HepG2 (cell line): ENCODE data around the gene KEL. TPM values are rescaled to one million over a fixed set of nuclear protein-coding genes. Genes with fewer than 3 reads are reported as not detected.

Experiments used
- ATAC-seq: fragments of 200-7000 bp; cut with Tn5 transposase; 3 replicates; pipeline ENCODE4 v1.9.1; 2020; ENCODE audit warnings: mild to moderate bottlenecking, moderate library complexity
- BruUV-seq: library from RNA; stranded (reverse); fragments of 400-500 nt; replicated peaks from 2 replicates; lab custom pipeline; 2021; lab: Mats Ljungman, UMichigan
- CTCF ChIA-PET: fragments of 300-600 bp; formaldehyde crosslinking; extraction: SDS; loops from one replicate; lab custom pipeline; 2021; ENCODE audit warnings: low total read pairs, inconsistent platforms, low intra/inter-chr PET ratio; lab: Yijun Ruan, JAX
- POLR2A ChIA-PET: fragments of 350-600 bp; sonication (Branson Sonifier 250); formaldehyde crosslinking; loops from one replicate; lab custom pipeline; 2020; ENCODE audit warnings: antibody characterized with exemption, inconsistent platforms; lab: Yijun Ruan, JAX
- DNase-seq: peaks from one replicate; pipeline ENCODE4 v3.0.0-alpha.2; 2015; ENCODE audit warnings: low spot score
- FAIRE-seq: peaks from 3 replicates; lab custom pipeline; 2011; peaks lifted over from hg19 to GRCh38; lab: Jason Lieb, UNC
- H2AFZ ChIP-seq: one replicate; pipeline ENCODE4 v1.6.1; 2011; ENCODE audit warnings: low read length, inconsistent platforms
- H3K27ac ChIP-seq: fragments of 300-600 bp; 3 replicates; pipeline ENCODE4 v1.8.0; 2011; ENCODE audit warnings: mixed run types, mild to moderate bottlenecking, mixed read lengths, low read length, inconsistent platforms; ENCODE audit not compliant: insufficient read depth; ENCODE audit errors: extremely low read length
- H3K27me3 ChIP-seq, 2 experiments: fragments of 200-600 bp in 1 of 2; 2 replicates in 1 of 2; 3 replicates in 1 of 2; pipeline versions ENCODE4 v1.6.0 to v1.8.0; 2011; ENCODE audit warnings: low read length in 2 of 2, mild to moderate bottlenecking in 2 of 2, moderate library complexity in 2 of 2, inconsistent platforms in 1 of 2; ENCODE audit not compliant: insufficient read depth in 2 of 2, control insufficient read depth in 1 of 2
- H3K36me3 ChIP-seq, 2 experiments: fragments of 200-600 bp in 1 of 2; replicated peaks in 1 of 2; 2 replicates in 1 of 2; 3 replicates in 1 of 2; pipeline versions ENCODE4 v1.5.1 to v1.8.0; 2011; ENCODE audit warnings: low read length in 2 of 2, inconsistent platforms in 1 of 2; ENCODE audit not compliant: insufficient read depth in 2 of 2, control insufficient read depth in 1 of 2
- H3K4me1 ChIP-seq: 2 replicates; pipeline ENCODE4 v1.5.1; 2012; ENCODE audit warnings: low read length, inconsistent platforms; ENCODE audit not compliant: insufficient read depth
- H3K4me2 ChIP-seq: 2 replicates; pipeline ENCODE4 v1.6.0; 2011; ENCODE audit warnings: low read depth, low read length, inconsistent platforms
- H3K4me3 ChIP-seq, 3 experiments: fragments of 200-600 bp in 1 of 3; sonication (generic), shearing (Covaris generic) in 1 of 3; replicated peaks in 1 of 3; 2 replicates each; pipeline ENCODE4 v1.5.1; 2011 to 2016; ENCODE audit warnings: low read length in 3 of 3, inconsistent platforms in 2 of 3, low read depth in 2 of 3, mild to moderate bottlenecking in 2 of 3, control low read depth in 1 of 3, mixed read lengths in 1 of 3; ENCODE audit not compliant: insufficient read depth in 1 of 3
- H3K79me2 ChIP-seq: one replicate; pipeline ENCODE4 v1.6.1; 2011; ENCODE audit warnings: low read length, inconsistent platforms; ENCODE audit not compliant: insufficient read depth
- H3K9ac ChIP-seq: 2 replicates; pipeline ENCODE4 v1.6.0; 2011; ENCODE audit warnings: mild to moderate bottlenecking, low read depth, low read length, inconsistent platforms; ENCODE audit not compliant: insufficient read depth
- H3K9me3 ChIP-seq: 2 replicates; pipeline ENCODE4 v1.5.1; 2012; ENCODE audit warnings: mild to moderate bottlenecking, low read length
- H4K20me1 ChIP-seq: 2 replicates; pipeline ENCODE4 v1.6.0; 2011; ENCODE audit warnings: inconsistent platforms, mild to moderate bottlenecking, low read length, moderate library complexity; ENCODE audit not compliant: insufficient read depth
- ELF1 ChIP-seq: sonication (generic); formaldehyde crosslinking; IDR thresholded peaks from 2 replicates; pipeline ENCODE4 v1.4.0; 2020; ENCODE audit warnings: missing genetic modification reagents
- FOSL1 ChIP-seq: sonication (generic); formaldehyde crosslinking; IDR thresholded peaks from 2 replicates; pipeline ENCODE4 v1.9.0; 2021; ENCODE audit warnings: missing genetic modification reagents, borderline replicate concordance
- HIVEP1 ChIP-seq: sonication (generic); formaldehyde crosslinking; IDR thresholded peaks from 2 replicates; pipeline ENCODE4 v1.4.0; 2020; ENCODE audit warnings: mild to moderate bottlenecking, missing genetic modification reagents
- HNRNPUL1 ChIP-seq: fragments of 200-400 bp; formaldehyde crosslinking; IDR thresholded peaks from 2 replicates; pipeline ENCODE4 v1.6.1; 2017; ENCODE audit warnings: low read depth, mild to moderate bottlenecking, low read length, moderate library complexity
- MIXL1 ChIP-seq: IDR thresholded peaks from 2 replicates; pipeline ENCODE4 v1.6.1; 2016
- PHB2 ChIP-seq: fragments of 450-650 bp; IDR thresholded peaks from 2 replicates; pipeline ENCODE4 v1.6.1; 2018; ENCODE audit not compliant: partially characterized antibody
- TBL1XR1 ChIP-seq: fragments of 150-350 bp; IDR thresholded peaks from 2 replicates; pipeline ENCODE4 v1.6.1; 2014; ENCODE audit warnings: borderline replicate concordance, low read length; ENCODE audit not compliant: partially characterized antibody
- THAP11 ChIP-seq: IDR thresholded peaks from 2 replicates; pipeline ENCODE4 v1.6.1; 2016; ENCODE audit warnings: missing biosample characterization, missing genetic modification reagents
- ZBTB43 ChIP-seq: sonication (generic); formaldehyde crosslinking; conservative IDR thresholded peaks from 2 replicates; pipeline ENCODE4 v1.4.0; 2020; ENCODE audit warnings: missing genetic modification reagents
- ZNF136 ChIP-seq: sonication (generic); formaldehyde crosslinking; IDR thresholded peaks from 2 replicates; pipeline ENCODE4 v1.8.1; 2022; ENCODE audit warnings: low read depth, mild to moderate bottlenecking, moderate library complexity, missing genetic modification reagents
- ZNF18 ChIP-seq: sonication (generic); formaldehyde crosslinking; IDR thresholded peaks from 2 replicates; pipeline ENCODE4 v1.8.0; 2022; ENCODE audit warnings: mild to moderate bottlenecking, missing genetic modification reagents; ENCODE audit not compliant: insufficient replicate concordance
- ZNF224 ChIP-seq: sonication (generic); formaldehyde crosslinking; IDR thresholded peaks from 2 replicates; pipeline ENCODE4 v1.5.0; 2020; ENCODE audit warnings: mild to moderate bottlenecking, missing genetic modification reagents
- WGBS: methylation state at CpG from one replicate; pipeline ENCODE4 v1.1.6; 2017; ENCODE audit warnings: low lambda C conversion rate; 5-methylcytosine and 5-hydroxymethylcytosine counted together
- in situ Hi-C: cut with HindIII; loops from 2 replicates; pipeline ENCODE4 v1.10.0; 2017; ENCODE audit warnings: low pct_unique_long_range_greater_than_20kb; ENCODE audit not compliant: extremely low pct_ligation_motif_present
- intact Hi-C: fragments of 100-400 bp; cut with micrococcal nuclease; formaldehyde crosslinking; loops from one replicate; pipeline ENCODE4 v1.10.0; 2022; ENCODE audit not compliant: unreplicated experiment
- polyA plus RNA-seq, 8 experiments: library from polyadenylated mRNA; depleted of rRNA in 3 of 8; stranded (reverse) in 7 of 8; unstranded in 1 of 8; fragments of >200 nt; fragmentation: Illumina TruSeq in 4 of 8; extraction: Trizol in 4 of 8; gene quantifications; 2 replicates each; pipeline versions ENCODE4 v1.2.1 to v1.2.3, GENCODE V29; 2011 to 2016; ENCODE audit warnings: low read depth in 4 of 8, missing spikeins in 1 of 8, mixed read lengths in 1 of 8; ENCODE audit not compliant: insufficient read depth in 1 of 8
- total RNA-seq, 5 experiments: library from RNA; depleted of rRNA; stranded (reverse); fragments of >200 nt; fragmentation: Illumina TruSeq; extraction: Trizol; gene quantifications; 2 replicates each; pipeline ENCODE4 v1.2.3, GENCODE V29; 2016; ENCODE audit warnings: low read depth in 1 of 5

KEL gene
- total and polyA plus RNA-seq, 2 of the 13 experiments (the other 11 are each of a cell fraction or from before 2014, with no cell fraction given), result 0.03 TPM; not detected in 1

GRCh38 chr7:142932386-142933091, 29.6 kb downstream of the KEL start:
- ATAC-seq, result peak; percentile 47; the same call in 2 of the 3 replicates
- 21% methylated on average over 3 of the region's 5 CpGs for WGBS

More at GRCh38 chr7:142932386-142933091, 29.6 kb downstream of the KEL start:
- in situ Hi-C loops, result no loop called here
- FAIRE-seq (no peak), DNase-seq (no peak)
- ChIA-PET POLR2A (no interaction called here), CTCF (no interaction called here)
- TF ChIP-seq ZBTB43 (CRISPR knock-in tag) (no peak), THAP11 (CRISPR knock-in tag) (no peak), ZNF224 (no peak), HIVEP1 (CRISPR knock-in tag) (no peak), HNRNPUL1 (no peak), ZNF136 (CRISPR knock-in tag) (no peak), FOSL1 (CRISPR knock-in tag) (no peak), ZNF18 (CRISPR knock-in tag) (no peak), MIXL1 (CRISPR knock-in tag) (no peak), TBL1XR1 (no peak), PHB2 (no peak), ELF1 (CRISPR knock-in tag) (no peak)
- Histone ChIP-seq H2AFZ (no peak overlapping the region), H3K27ac (no peak overlapping the region), H3K4me2 (no peak overlapping the region), H3K27me3 (peaks cover 0 to 10% of the 10 kb centered on the region in 2 experiments; a peak in 1 of 5 replicates), H4K20me1 (no peaks in the 10 kb centered on the region), H3K4me3 (no peak overlapping the region), H3K4me1 (no peaks in the 10 kb centered on the region), H3K36me3 (no peaks in the 10 kb centered on the region), H3K9ac (no peak overlapping the region), H3K9me3 (no peaks in the 10 kb centered on the region), H3K79me2 (no peaks in the 10 kb centered on the region)
- intact Hi-C loops, result no loop called here
- BruUV-seq, result no TSS peak
